Mesendoderm (in vitro differentiated cells): ENCODE measurements around the gene FBXO48.

Source experiments
- DNase-seq: peaks from one replicate; pipeline ENCODE4 v3.0.0; 2013
- H2AK5ac ChIP-seq: 2 replicates; pipeline ENCODE4 v1.6.1; 2013; ENCODE audit warnings: low read length, inconsistent platforms
- H2BK120ac ChIP-seq: 2 replicates; pipeline ENCODE4 v1.6.1; 2013; ENCODE audit warnings: low read depth, mild to moderate bottlenecking, low read length, moderate library complexity, mixed read lengths
- H2BK15ac ChIP-seq: replicated peaks from 2 replicates; pipeline ENCODE4 v1.6.1; 2013; ENCODE audit warnings: low read depth, mild to moderate bottlenecking, moderate library complexity
- H2BK5ac ChIP-seq: 2 replicates; pipeline ENCODE4 v1.6.1; 2013; ENCODE audit warnings: low read length, inconsistent platforms
- H3K18ac ChIP-seq: 2 replicates; pipeline ENCODE4 v1.6.1; 2013; ENCODE audit warnings: mild to moderate bottlenecking, low read length, mixed read lengths
- H3K23ac ChIP-seq: one replicate; pipeline ENCODE4 v1.6.1; 2013; ENCODE audit warnings: low read length
- H3K27ac ChIP-seq: 2 replicates; pipeline ENCODE4 v1.5.1; 2013; ENCODE audit warnings: low read depth, mild to moderate bottlenecking, inconsistent platforms, low read length, moderate library complexity
- H3K27me3 ChIP-seq: 2 replicates; pipeline ENCODE4 v1.6.1; 2013; ENCODE audit warnings: low read length, control low read depth, mild to moderate bottlenecking, inconsistent platforms; ENCODE audit not compliant: insufficient read depth, poor library complexity
- H3K36me3 ChIP-seq: 2 replicates; pipeline ENCODE4 v1.6.1; 2013; ENCODE audit warnings: low read length, inconsistent platforms; ENCODE audit not compliant: control insufficient read depth, insufficient read depth
- H3K4ac ChIP-seq: one replicate; pipeline ENCODE4 v1.6.1; 2013; ENCODE audit warnings: low read depth, mild to moderate bottlenecking, low read length, moderate library complexity
- H3K4me1 ChIP-seq: 2 replicates; pipeline ENCODE4 v1.6.1; 2013; ENCODE audit warnings: low read depth, low read length, inconsistent platforms; ENCODE audit not compliant: control insufficient read depth
- H3K4me2 ChIP-seq: 2 replicates; pipeline ENCODE4 v1.6.1; 2013; ENCODE audit warnings: low read length
- H3K4me3 ChIP-seq: 2 replicates; pipeline ENCODE4 v1.5.1; 2013; ENCODE audit warnings: mild to moderate bottlenecking, low read length
- H3K56ac ChIP-seq: one replicate; pipeline ENCODE4 v1.6.1; 2013; ENCODE audit warnings: low read length
- H3K79me1 ChIP-seq: 2 replicates; pipeline ENCODE4 v1.6.1; 2013; ENCODE audit warnings: low read length, inconsistent platforms
- H3K79me2 ChIP-seq: 2 replicates; pipeline ENCODE4 v1.6.1; 2013; ENCODE audit warnings: mild to moderate bottlenecking, low read length; ENCODE audit not compliant: control insufficient read depth, insufficient read depth
- H3K9ac ChIP-seq: 2 replicates; pipeline ENCODE4 v1.6.1; 2013; ENCODE audit warnings: low read length, inconsistent platforms
- H4K5ac ChIP-seq: one replicate; pipeline ENCODE4 v1.6.1; 2013; ENCODE audit warnings: low read length
- H4K8ac ChIP-seq: one replicate; pipeline ENCODE4 v1.6.1; 2013; ENCODE audit warnings: low read depth, mild to moderate bottlenecking, control low read depth, low read length, moderate library complexity
- WGBS: extraction: QIAGEN DNeasy Blood & Tissue Kit; methylation state at CpG from one replicate; pipeline ENCODE4 v1.1.7; 2013; ENCODE audit warnings: low lambda C conversion rate, missing lambda C conversion rate; ENCODE audit not compliant: insufficient coverage; ENCODE audit errors: extremely low coverage; 5-methylcytosine and 5-hydroxymethylcytosine counted together

FBXO48 gene

DNA sequence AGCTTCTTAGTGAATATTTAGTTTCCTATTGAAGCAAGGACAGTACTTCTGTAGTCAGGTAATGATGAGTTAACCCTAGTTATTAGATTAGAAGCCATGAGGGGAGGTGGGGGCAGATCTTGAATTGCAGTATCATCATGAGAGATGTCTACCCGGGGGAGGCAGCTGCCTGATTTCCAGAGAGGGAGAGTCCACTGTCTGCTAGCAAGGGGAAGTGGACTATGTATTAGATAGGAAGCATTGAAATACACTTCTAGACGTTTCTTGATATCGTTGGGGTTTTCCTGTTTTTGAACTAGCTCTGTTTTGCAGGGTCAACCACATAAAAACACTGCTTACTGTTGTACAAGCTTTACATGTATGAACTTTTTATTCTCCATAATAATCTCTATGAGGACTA lies 39.1 kb upstream of the FBXO48 start:
- Histone ChIP-seq H4K5ac (no peak overlapping the region), H2AK5ac (no peak overlapping the region), H2BK15ac (no peak overlapping the region), H3K27ac (no peak overlapping the region), H3K27me3 (no peaks in the 10 kb centered on the region), H3K4ac (no peak overlapping the region), H3K56ac (no peak overlapping the region), H3K4me2 (no peak overlapping the region), H3K79me1 (no peaks in the 10 kb centered on the region), H4K8ac (no peak overlapping the region), H3K18ac (no peak overlapping the region), H3K79me2 (no peaks in the 10 kb centered on the region), H2BK5ac (no peak overlapping the region), H3K4me3 (no peak overlapping the region), H3K9ac (no peak overlapping the region), H3K23ac (no peak overlapping the region), H3K36me3 (no peaks in the 10 kb centered on the region), H2BK120ac (no peak overlapping the region), H3K4me1 (no peaks in the 10 kb centered on the region)
- no peak for DNase-seq
- WGBS: no CpG with 5 or more reads among the region's 3 CpGs

DNA sequence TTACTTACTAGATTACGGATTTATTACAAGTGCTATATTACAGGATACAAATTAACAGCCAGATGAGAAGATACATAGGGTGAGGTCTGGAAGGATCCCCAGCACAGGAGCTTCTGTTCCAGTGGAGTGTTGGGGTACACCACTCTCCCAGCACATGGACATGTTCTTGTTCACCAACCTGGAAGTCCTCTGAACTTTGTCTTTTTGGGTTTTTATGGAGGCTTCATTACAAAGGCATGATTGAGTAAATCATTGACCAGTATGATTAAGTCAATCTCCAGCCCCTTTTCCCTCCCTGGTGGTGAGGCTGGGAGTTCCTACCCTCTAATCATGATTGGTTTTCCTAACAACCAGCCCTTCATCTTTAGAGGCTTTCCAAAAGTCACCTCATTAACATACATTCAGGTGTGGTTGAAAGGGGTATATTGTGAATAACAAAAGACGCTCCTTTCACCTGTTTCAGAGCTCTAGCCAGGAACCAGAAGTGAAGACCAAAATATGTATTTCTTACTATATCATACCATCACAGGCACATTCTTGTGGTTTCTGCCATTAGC lies 38.6 kb upstream of the FBXO48 start:
- no CpG with 5 or more reads among the region's 2 CpGs for WGBS
- Histone ChIP-seq H3K79me2 (no peaks in the 10 kb centered on the region), H3K36me3 (no peaks in the 10 kb centered on the region), H3K9ac (no peak overlapping the region), H4K8ac (no peak overlapping the region), H2BK15ac (no peak overlapping the region), H3K4me3 (no peak overlapping the region), H3K79me1 (no peaks in the 10 kb centered on the region), H3K18ac (no peak overlapping the region), H3K4me2 (no peak overlapping the region), H3K27ac (no peak overlapping the region), H4K5ac (no peak overlapping the region), H2AK5ac (no peak overlapping the region), H3K4me1 (no peaks in the 10 kb centered on the region), H2BK120ac (no peak overlapping the region), H3K27me3 (no peaks in the 10 kb centered on the region), H2BK5ac (no peak overlapping the region), H3K23ac (no peak overlapping the region), H3K4ac (no peak overlapping the region), H3K56ac (no peak overlapping the region)
- no peak for DNase-seq

DNA sequence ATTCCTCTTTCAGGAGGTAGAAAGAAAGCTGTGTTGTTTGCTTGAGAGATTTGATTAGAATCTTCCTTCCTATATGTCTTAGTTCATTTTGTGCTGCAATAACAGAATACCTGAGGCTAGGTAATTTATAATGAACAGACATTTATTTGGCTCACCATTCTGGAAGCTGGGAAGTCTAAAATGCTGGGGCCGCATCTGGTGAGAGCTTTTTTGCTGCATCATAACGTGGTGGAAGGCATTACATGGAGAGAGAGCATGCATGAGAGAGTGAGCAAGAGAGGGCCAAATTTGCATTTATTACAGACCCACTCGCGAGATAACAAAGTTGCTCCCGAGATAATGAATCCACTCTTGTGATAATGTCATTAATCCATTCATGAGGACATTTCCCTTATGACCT lies 34.7 kb upstream of the FBXO48 start:
- Histone ChIP-seq H2BK5ac (no peak overlapping the region), H4K5ac (no peak overlapping the region), H2BK15ac (no peak overlapping the region), H3K4me1 (no peaks in the 10 kb centered on the region), H3K4ac (no peak overlapping the region), H3K27me3 (no peaks in the 10 kb centered on the region), H3K4me2 (no peak overlapping the region), H3K27ac (no peak overlapping the region), H3K9ac (no peak overlapping the region), H3K56ac (no peak overlapping the region), H3K79me1 (no peaks in the 10 kb centered on the region), H3K23ac (no peak overlapping the region), H3K36me3 (no peaks in the 10 kb centered on the region), H4K8ac (no peak overlapping the region), H2AK5ac (no peak overlapping the region), H2BK120ac (no peak overlapping the region), H3K4me3 (no peak overlapping the region), H3K79me2 (no peaks in the 10 kb centered on the region), H3K18ac (no peak overlapping the region)
- no peak for DNase-seq
- no CpG with 5 or more reads among the region's 5 CpGs for WGBS

DNA sequence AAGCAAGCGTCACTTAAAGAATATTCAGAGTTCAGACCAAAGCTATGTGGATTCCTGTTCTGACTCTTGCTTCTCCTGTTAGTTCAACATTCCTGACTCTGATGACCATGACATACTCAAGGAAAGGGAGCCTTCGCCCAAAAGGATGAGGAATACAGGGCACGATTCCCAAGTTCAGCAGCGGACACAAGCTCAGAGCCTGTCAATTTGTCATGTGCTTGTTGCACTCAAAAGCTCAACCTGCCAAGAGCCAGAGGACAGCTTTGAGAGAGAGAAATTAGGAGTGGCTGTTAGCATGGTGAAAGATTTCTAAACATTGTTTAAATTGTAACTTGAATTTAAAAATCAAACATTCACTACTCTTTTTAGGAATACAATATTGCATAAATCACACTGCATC lies 33.6 kb upstream of the FBXO48 start:
- H3K18ac ChIP-seq: no peak overlapping the region
- H3K9ac ChIP-seq: no peak overlapping the region
- no peak overlapping the region for H3K4ac ChIP-seq
- H3K27ac ChIP-seq: no peak overlapping the region
- no peak overlapping the region for H3K4me3 ChIP-seq
- H3K4me2 ChIP-seq: no peak overlapping the region
- no peak overlapping the region for H2BK5ac ChIP-seq
- DNase-seq: no peak
- H3K27me3 ChIP-seq: no peaks in the 10 kb centered on the region
- no peak overlapping the region for H3K23ac ChIP-seq
- H2BK15ac ChIP-seq: no peak overlapping the region
- no peaks in the 10 kb centered on the region for H3K36me3 ChIP-seq
- no peak overlapping the region for H2AK5ac ChIP-seq
- H2BK120ac ChIP-seq: no peak overlapping the region
- no peaks in the 10 kb centered on the region for H3K4me1 ChIP-seq
- no CpG with 5 or more reads among the region's 4 CpGs for WGBS
- no peaks in the 10 kb centered on the region for H3K79me2 ChIP-seq
- H3K79me1 ChIP-seq: no peaks in the 10 kb centered on the region
- H4K5ac ChIP-seq: no peak overlapping the region
- H4K8ac ChIP-seq: no peak overlapping the region
- no peak overlapping the region for H3K56ac ChIP-seq

DNA sequence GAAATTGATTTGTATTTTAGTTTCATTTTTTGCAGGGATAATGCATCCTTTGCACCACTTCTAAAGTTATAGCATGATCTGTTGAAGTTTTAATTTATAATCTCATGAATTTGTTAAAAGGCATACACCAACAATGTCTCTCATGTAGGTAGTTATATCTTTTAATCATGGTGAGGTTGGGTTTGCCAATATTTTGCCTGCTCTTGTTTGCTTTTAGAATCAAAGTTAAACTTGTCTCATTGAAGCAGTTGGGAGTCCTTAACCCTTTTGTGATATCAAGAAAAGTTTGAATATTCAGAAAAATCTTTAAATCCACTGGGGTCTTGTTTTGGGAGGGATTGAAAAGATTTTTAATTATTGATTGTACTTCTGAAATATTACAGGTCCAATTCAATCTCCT lies 32.0 kb upstream of the FBXO48 start:
- H3K4ac ChIP-seq: no peak overlapping the region
- H2BK5ac ChIP-seq: no peak overlapping the region
- no peak overlapping the region for H2BK15ac ChIP-seq
- H4K5ac ChIP-seq: no peak overlapping the region
- DNase-seq: no peak
- H3K4me3 ChIP-seq: no peak overlapping the region
- no peak overlapping the region for H4K8ac ChIP-seq
- H2AK5ac ChIP-seq: no peak overlapping the region
- no peaks in the 10 kb centered on the region for H3K36me3 ChIP-seq
- H3K56ac ChIP-seq: no peak overlapping the region
- no peak overlapping the region for H3K27ac ChIP-seq
- no peak overlapping the region for H2BK120ac ChIP-seq
- H3K9ac ChIP-seq: no peak overlapping the region
- H3K23ac ChIP-seq: no peak overlapping the region
- H3K79me2 ChIP-seq: no peaks in the 10 kb centered on the region
- no peak overlapping the region for H3K18ac ChIP-seq
- H3K79me1 ChIP-seq: no peaks in the 10 kb centered on the region
- no peaks in the 10 kb centered on the region for H3K4me1 ChIP-seq
- H3K4me2 ChIP-seq: no peak overlapping the region
- H3K27me3 ChIP-seq: no peaks in the 10 kb centered on the region

DNA sequence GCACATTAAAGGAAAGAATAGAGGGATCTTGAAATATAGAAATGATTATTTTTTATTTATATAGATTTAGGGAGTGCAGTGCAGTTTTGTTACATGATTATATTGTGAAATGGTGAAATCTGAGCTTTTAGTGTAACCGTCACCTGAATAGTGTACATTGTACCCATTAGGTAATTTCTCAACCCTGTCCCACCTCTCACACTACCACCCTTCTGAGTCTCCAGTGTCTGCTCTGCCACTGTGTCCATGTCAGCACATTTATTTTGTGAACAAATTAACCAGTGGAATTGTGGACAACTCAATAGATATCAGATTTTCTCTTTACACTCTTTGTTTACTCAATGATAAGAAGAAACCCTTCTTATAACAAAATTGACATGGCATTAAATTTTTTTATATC lies 24.5 kb upstream of the FBXO48 start:
- Histone ChIP-seq H3K4ac (no peak overlapping the region), H3K79me1 (no peaks in the 10 kb centered on the region), H3K18ac (no peak overlapping the region), H2BK120ac (no peak overlapping the region), H3K56ac (no peak overlapping the region), H3K4me3 (no peak overlapping the region), H3K4me1 (no peaks in the 10 kb centered on the region), H2BK15ac (no peak overlapping the region), H3K27ac (no peak overlapping the region), H3K23ac (no peak overlapping the region), H3K4me2 (no peak overlapping the region), H3K79me2 (no peaks in the 10 kb centered on the region), H4K8ac (no peak overlapping the region), H2AK5ac (no peak overlapping the region), H3K36me3 (no peaks in the 10 kb centered on the region), H3K27me3 (no peaks in the 10 kb centered on the region), H4K5ac (no peak overlapping the region), H3K9ac (no peak overlapping the region), H2BK5ac (no peak overlapping the region)
- DNase-seq: no peak
- no CpG with 5 or more reads among the region's 1 CpG for WGBS
